GM19438 (cell line): ENCODE data around the gene SATB1.

ENCODE experiments used
- ATAC-seq: cut with Tn5 transposase; IDR thresholded peaks from one replicate; pipeline ENCODE4 v1.9.1; 2021; ENCODE audit warnings: low read depth; ENCODE audit not compliant: unreplicated experiment

The SATB1 gene

GRCh38 chr3:18432752-18433151 lies 7.6 kb upstream of the SATB1 start:
- no peak for ATAC-seq

DNA sequence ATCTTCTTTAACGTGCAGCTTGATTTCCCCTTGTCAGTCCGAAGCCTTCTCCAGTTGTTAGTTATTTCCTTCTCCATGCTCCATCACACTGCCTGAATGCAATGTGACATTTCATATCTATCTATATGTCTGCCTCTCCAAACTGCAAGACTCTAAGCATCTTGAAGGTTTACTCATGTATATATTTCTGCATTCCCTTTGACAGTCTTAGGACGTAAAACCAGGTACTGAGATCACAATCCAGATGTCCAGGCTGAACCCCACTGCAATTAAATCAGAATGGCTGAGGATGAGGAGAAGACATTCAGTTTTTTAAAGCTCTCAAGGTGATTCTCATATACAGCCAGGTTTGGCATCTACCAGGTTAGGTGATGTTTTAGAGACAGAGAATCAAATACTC lies 6.1 kb upstream of the SATB1 start:
- no peak for ATAC-seq

DNA sequence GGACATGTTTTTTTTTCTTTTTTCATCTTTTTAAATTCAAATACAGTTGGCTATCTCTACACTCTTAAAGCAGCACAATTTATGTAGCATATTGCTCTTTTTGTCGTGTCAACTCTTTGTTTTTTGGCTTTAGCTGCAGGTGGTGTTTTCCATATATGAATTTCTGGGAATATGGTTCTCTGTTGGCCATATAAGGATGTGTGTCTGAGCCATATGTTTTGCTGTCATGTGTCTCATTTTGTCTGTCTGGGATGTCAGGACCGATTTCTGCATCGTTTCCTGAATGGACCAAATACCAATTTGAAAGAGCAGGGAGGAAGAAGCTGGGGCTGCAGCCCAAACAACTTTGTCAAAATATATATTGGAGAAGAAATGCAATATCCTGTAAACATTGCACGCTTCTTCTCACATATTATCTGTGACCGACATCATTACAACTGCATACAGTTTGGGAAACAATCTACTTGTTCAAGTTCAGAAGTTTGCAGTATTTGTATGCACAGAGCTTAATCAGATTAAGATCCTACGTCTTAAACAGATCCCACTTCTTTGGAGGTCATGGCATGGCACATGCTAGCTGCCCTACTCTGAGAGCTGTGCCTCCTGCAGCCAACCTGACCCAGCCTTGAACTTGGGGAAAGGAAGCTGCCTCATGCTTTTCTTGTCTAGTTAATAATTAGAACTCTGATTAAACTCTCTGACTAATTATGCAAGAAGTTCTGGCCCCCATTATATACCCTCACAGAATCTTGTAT lies 4.0 kb upstream of the SATB1 start:
- no peak for ATAC-seq

DNA sequence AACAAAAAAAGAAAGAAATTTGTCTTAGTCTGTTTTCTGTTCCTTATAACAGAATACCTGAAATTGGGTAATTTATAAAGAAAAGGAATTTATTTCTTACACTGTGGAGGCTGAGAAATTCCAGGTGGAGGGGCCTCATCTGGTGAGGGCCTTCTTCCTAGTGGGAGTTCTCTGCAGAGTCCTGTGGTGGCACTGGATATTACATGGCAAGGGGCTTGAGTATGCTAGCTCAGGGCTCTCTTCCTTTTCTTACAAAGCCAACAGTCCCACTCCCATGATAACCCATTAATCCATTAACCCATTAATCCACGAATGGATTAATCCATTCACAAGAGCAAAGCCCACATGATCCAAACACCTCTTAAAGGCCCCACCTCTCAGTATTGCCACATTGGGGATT lies 2.9 kb upstream of the SATB1 start:
- no peak for ATAC-seq

DNA sequence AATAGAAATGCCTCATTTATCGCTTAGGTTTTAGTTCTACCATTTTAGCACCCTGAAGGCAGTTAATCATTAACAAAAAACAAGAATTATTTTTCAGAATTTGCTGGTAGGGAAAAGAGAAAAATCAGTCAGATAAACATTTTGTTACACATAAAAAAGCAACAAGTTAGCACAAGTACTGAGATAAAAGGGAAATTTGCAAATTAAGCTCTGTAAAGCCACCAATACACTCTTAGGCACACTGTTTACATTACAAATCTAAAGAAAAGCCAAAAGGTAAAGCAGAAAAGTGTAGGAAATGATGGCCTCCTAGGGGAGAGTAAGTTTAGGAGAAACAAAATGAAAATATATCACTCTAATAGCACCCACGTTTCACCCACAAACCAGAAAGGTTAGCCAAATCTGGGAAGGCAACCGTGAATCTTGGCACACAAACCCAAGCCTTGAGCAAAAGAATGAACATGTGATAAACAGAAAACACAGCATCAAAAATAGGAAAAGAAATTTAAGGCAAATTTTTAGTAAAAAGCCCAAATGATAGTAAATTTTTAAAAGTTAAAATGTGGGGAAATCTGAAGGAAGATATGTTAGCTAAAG lies 1.6 kb upstream of the SATB1 start:
- no peak for ATAC-seq

DNA sequence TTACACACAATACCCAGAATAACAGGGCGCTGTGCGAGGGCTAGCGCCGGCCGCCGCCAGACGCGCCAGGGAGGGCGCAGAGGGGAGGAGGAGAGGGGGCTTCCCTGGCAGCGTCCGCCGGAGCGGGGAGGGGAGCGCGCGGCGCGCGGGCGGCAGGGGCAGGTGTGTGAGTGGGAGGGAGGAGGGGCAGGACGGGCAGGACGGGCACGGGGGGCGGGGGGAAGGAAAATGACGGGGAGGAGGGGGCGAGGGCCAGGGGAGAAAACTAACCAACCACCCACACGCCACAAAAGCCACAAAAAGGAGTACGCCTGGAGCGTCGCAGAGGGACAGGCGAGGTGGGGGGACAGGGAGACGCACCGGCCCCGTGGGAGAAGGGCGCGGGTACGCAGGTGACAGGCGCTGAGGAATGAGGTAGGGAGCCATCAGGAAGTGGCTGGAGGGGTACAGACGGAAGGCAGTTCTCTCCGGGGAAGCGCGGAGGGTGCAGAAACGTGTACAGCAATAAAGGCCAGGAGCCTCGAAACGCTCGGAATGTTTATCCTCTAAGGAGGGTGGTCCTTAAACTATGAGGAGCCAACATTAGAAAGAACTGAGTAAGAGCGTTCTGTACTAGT lies 610 bp upstream of the SATB1 start:
- no peak for ATAC-seq

- ATAC-seq: peak; percentile 3
Measured at GRCh38 chr3:18424213-18424728, 868 bp downstream of the SATB1 start.

GRCh38 chr3:18423401-18424212 lies 1.5 kb downstream of the SATB1 start:
- peak; percentile 74 for ATAC-seq

DNA sequence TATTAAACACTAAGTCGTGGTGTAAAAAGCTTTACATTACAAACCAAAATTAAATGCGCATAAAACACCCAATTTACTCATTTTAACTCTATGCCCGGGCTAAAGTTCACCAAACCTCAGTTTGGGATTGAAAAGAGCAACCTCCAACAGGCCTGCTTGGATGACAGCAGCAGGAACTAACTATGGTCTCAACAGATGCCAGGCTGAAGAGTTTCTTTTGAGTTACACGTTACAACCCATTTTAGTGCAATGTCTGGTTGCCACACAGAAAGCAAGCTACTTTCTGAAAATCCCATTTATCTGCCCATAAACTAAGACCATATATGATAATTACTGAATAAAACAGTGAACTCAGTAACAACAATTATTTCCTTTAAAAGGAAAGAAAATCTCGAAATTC lies 2.2 kb downstream of the SATB1 start:
- no peak for ATAC-seq

GRCh38 chr3:18420555-18420954 lies 4.6 kb downstream of the SATB1 start:
- ATAC-seq: no peak

- no peak for ATAC-seq
Measured at GRCh38 chr3:18419232-18419631, 5.9 kb downstream of the SATB1 start.

GRCh38 chr3:18417904-18418572 lies 7.1 kb downstream of the SATB1 start:
- ATAC-seq: no peak

DNA sequence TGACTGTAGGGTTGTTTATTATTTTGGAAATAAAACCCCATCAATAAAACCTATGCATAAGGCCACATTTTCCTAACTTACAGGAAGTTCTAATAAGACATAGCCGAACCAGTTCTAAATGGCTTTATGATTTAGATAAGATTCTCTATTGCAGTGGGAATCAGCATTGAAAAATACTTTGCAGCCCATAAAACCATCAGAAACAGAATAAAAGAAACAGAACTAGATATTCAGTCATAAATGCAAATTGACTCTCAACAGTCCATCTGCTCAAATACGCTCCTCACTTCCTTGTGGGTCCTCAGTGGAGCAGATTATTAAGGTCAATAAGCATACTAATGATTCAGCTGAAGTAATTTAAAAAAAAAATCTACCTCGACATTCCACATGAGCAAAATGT lies 8.8 kb downstream of the SATB1 start:
- no peak for ATAC-seq

GRCh38 chr3:18415839-18416238 lies 9.3 kb downstream of the SATB1 start:
- no peak for ATAC-seq

- no peak for ATAC-seq
Measured at GRCh38 chr3:18415167-18415566, 10.0 kb downstream of the SATB1 start.

DNA sequence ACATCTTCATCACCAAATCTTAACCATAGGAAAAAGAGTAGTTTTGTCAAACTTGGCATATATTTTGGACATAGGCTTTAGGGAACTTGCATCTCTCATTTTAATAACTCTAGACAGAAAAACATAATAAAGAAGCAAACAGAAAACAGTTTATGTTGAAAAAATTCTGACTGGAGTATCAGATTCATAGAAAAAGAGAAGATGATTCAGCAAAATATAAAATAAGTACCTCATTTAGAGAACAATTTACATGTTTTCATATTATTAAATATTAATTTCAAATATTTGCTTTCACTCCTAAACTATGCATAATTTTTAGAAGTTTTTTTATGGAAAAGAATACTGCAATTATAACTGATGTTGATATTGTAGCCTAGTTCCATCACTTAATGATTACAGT lies 12.5 kb downstream of the SATB1 start:
- ATAC-seq: no peak

- ATAC-seq: no peak
Measured at GRCh38 chr3:18411541-18411940, 13.6 kb downstream of the SATB1 start.

DNA sequence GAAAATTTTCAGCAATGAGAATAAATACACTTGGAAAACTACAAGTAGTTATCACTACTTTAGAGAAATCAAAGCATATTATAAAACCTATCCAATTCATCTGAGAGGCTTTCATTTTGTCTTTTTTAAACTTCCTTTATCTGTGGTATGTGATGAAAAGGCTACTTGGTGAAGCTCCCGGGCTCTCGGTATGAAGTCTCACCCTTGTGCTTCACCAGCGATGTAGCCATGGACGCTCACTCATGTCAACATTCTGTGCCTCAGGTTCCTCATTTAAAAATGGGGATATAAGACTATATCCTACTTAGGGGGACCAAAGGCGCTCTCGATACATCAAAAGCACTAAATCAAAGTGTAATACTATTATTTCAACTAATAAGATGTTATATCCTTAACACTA lies 14.9 kb downstream of the SATB1 start:
- no peak for ATAC-seq

DNA sequence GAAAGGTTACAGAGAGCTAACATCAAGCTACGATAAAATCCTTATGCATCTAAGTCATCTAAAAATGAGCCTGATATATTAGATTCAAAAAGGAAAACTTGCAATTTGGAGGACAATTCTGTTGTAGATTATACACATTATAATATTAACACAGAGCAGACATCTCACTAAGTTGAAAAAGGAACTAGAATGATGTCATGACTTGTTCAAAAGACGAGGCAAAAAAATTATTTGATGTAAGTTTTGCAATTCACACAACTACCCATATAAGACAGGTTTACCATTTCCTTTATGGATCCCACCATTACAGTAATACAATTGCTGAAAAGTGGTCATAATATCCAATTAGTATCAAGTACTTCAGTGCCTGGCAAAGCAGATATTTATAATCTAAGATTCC lies 15.9 kb downstream of the SATB1 start:
- ATAC-seq: no peak

DNA sequence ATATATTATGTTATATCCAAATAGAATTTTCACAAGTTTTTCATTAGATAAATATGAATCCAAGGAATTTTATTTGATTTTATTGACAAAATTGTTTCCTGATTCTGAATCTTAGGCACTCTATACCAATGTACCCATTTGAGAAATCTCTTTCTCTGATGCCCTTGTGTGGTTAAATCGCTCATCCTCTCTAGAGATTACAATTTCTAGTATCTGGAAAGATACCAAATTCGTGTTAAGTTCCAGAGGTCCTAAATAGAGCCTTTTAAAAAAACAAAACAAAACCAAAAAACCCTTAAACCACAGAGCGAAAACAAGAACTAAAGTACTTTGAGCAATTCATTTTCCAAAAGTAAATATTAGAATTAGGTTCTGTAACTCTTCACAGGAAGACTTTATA lies 20.0 kb downstream of the SATB1 start:
- no peak for ATAC-seq
